GM21529 (cell line): ENCODE data around the gene PRTN3.
"Not testable (repeated sequence)": the region's sequence is repeated elsewhere in the genome, so short reads cannot be mapped to it uniquely, and the experiment has no call there.

Experiments used
- ATAC-seq: cut with Tn5 transposase; IDR thresholded peaks from one replicate; pipeline ENCODE4 v1.9.1; 2021; ENCODE audit not compliant: unreplicated experiment

The PRTN3 gene

DNA sequence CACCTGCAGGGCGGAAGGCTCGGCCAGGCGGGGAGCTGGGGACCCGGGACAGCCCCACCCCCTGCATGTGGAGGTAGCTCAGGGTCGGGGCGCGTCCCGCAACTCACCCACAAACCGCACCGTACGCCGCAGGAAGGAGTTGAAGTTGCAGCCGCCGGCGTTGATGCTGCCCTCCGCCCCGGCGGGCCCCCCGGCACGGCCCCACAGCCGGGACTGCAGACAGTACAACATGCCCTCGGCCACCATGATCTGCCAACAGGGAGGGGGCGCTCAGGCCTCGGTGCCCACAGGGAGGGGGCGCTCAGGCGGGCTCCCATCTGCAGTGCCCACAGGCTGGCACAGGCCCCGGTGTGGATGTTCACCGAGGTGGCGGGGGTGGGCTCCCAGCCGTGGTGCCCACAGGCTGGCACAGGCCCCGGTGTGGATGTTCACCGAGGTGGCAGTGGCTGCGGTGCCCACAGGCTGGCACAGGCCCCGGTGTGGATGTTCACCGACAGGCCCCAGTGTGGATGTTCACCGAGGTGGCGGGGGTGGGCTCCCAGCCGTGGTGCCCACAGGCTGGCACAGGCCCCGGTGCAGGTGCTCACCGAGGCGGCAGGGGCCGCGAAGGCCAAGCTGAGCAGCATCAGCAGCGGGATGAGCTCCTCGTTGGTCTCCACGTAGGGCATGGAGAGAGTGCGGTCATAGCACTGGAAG is 25.6 kb upstream of the PRTN3 start:
- no peak for ATAC-seq

DNA sequence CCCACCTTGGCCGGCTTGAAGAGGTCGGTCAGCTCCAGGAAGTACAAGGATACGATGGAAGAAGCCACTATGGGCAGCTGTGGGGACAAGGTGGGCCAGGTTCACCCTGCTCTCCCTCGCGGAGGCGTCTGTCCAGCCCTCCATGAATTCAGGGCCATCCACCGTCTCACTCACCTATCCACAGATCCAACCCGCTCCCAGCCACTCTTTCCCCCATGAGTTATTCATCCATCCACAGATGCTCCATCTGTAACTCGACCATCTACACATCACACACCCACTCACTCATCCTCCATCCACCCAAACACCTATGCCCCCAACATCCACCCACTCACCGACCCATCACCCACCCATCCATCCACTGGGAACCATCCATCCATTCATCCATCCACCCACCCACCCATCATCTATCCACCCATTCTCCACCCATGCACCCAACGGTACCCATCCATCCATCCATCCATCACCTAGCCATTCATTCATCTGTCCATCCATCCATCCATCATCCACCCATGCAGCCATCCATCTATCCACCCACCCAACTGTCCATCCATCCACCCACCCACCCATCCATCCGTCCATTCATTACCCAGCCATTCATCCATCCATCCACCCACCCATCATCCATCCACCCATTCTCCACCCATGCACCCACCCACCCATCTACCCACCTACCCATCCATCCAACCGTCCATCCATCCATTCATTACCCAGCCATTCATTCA is 24.9 kb upstream of the PRTN3 start:
- ATAC-seq, result no peak

DNA sequence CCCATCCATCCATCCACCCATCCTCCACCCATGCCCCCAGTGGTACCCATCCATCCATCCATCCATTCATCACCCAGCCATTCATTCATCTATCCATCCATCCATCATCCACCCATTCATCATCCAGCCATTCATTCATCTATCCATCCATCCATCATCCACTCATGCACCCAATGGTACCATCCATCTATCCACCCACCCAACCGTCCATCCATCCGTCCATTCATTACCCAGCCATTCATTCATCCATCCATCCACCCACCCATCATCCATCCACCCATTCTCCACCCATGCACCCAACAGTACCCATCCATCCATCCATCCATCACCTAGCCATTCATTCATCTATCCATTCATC is 24.3 kb upstream of the PRTN3 start:
- no peak for ATAC-seq

DNA sequence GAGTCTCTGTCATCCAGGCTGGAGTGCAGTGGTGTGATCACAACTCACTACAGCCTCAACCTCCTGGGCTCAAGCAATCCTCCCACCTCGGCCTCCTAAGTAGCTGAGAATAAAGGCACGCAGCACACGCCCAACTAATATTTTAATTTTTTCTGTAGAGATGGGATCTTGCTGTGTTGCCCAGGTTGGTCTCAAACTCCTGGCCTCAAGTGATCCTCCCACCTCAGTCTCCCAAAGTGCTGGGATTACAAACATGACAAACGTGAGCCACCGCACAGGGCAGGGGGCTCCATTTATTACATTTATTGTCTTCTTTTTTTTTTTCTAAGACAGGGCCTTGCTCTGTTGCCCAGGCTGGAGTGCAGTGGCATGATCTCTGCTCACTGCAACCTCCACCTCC is 20.6 kb upstream of the PRTN3 start:
- not testable (repeated sequence) for ATAC-seq

DNA sequence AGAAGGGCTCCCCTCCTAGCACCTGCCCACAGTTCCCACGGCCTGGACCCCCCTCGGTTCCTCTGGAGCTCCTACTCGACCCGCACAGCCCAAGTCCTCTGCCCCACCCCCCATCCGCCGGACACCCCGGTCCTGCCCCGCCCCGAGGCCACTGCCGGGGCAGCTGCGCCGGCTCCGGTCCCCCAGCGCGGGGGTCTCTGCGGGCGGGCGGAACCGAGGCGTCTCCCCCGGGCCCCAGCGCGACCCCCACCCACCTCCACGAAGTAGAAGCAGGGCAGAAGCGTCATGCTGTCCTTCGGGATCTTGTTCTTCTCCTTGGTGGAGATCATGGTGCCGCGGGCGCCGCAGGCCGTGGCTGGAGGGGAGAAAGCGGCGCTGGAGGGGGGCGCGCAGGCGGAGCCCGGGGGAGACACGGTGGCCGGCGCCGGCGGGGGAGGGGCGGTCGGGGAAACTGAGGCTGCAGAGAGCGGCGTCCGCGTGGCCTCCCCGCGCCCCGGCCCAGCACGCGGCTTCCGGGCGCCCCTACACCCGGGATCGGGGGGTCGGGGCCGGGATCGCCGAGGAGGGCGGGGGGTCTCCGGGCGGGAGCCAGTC is 19.5 kb upstream of the PRTN3 start:
- no peak for ATAC-seq

DNA sequence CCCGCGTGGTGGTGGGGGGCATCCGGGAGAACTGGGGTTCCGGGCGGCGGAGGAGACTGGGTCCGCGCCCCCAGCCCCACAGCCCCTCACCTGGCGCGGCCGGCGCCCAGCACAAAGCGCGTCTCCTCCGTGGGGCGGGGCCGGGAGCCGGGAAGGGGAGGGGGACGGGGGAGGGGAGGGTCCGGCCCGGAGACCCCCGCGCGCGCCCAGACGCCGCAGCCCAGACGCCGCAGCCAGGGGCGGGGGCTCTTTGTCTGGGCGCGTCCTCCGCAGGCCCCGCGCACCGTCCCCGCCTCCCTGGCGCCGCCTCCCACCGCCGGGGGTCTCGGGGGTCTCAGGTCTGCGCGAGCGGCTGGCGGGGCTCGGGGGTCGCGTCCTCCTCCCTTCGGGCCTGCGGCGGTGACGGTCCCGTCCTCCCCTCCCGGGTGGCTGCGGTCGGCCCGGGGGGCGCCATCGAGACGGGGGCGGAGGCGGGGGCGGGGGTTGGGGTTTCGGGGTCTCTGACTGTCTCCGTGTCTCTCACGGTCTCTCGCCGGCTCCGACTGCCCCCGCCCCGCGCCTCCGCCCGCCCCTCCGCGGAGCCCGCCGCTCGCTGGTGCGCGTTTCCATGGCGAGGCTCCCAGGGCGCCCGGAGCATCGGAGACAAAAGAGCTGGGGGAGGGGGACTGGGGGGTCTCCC is 18.8 kb upstream of the PRTN3 start, which contains the start of gene PLPPR3:
PLPPR3 (minus strand) TSS at position 131 of the 679 bp plus-strand sequence. CDS start 396 bp downstream, outside the sequence.
- ATAC-seq, result no peak

GRCh38 chr19:823565-824121 is 17.2 kb upstream of the PRTN3 start:
- no peak for ATAC-seq

DNA sequence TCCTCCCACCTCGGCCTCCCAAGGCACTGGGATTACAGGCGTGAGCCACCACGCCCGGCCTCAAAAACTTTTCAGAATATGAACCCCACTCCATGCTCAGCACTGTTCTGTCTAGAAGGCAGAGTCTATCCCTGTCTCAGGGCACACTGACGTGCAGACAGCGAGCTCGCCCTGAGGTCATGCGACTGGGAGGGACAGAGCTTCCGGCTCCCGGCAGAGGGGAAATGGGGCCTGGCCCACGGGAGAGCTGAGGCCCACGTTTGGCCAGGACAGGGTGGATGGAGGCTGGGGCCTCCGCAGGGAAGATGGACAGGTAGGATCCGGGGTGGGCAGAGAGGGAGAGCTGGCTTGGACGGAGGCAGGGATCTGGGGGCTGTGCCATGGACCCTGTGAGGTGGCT is 15.9 kb upstream of the PRTN3 start:
- ATAC-seq, result no peak

DNA sequence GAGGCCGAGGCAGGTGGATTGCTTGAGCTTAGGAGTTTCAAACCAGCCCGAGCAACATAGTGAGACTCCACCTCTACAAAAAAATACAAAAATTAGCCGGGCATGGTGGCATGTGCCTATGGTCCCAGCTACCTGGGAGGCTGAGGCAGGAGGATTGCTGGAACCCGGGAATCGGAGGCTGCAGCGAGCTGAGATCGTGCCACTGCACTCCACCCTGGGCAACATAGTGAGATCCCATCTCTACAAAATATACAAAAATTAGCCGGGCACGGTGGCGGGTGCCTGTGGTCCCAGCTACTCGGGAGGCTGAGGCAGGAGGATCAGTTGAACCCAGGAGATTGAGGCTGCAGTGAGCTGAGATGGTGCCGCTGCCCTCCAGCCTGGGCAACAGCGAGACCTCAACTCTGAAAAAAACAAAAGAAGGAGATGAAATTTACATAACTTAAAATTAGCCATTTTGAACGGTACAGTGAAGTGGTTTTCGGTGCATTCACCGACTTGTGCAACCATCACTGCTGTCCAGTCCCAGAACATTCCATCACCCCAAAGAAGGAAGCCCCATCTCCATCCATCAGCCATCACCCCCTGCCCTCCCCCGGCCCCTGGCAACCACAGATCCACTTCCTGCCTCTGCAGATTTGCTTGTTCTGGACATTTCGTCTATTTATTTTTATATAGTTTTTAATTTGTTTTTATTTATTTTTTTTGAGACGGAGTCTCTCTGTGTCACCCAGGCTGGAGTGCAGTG is 14.7 kb upstream of the PRTN3 start:
- no peak for ATAC-seq

DNA sequence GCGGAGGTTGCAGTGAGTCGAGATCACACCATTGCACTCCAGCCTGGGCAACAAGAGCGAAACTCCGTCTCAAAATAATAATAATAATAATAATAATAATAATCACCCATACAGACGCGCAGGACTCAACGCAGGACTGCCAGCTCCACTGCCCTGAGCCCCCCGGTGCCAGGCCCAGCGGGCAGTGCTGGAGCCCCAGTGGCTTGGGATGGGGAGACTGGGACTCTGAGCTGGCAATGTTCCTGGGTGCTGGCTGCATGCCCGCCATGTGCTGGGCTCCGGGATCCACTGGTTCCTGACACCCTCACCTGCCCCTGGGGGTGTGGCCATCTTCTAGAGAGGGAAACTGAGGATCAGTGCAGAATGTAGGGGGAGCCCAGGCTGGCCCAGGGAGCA is 13.5 kb upstream of the PRTN3 start:
- no peak for ATAC-seq

- no peak for ATAC-seq
Observed at GRCh38 chr19:827710-828321, 13.0 kb upstream of the PRTN3 start, which contains the start of gene AZU1. AZU1 (plus strand) TSS chr19:827837; CDS start chr19:827847, 10 bp downstream.

DNA sequence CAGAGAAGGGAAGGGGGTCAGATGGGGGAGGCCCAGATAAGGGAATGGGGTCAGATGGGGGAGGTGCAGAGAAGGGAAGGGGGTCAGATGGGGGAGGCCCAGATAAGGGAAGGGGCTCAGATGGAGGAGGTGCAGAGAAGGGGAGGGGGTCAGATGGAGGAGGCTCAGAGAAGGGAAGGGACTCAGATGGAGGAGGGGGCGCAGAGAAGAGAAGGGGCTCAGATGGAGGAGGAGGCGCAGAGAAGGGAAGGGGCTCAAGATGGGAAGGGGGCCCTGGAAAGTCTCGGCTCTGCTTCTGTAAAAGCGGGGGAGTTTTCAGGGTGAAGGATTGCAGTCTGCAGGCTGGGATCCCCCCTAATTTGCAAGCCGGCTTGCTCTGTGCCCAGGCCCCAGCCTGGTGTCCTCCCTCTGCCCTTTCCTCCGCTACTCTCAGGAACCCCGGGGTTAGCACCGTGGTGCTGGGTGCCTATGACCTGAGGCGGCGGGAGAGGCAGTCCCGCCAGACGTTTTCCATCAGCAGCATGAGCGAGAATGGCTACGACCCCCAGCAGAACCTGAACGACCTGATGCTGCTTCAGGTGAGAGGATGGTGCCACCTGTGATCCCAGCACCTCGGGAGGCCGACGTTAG is 11.6 kb upstream of the PRTN3 start:
- no peak for ATAC-seq

GRCh38 chr19:831407-832369 is 9.1 kb upstream of the PRTN3 start:
- no peak for ATAC-seq

DNA sequence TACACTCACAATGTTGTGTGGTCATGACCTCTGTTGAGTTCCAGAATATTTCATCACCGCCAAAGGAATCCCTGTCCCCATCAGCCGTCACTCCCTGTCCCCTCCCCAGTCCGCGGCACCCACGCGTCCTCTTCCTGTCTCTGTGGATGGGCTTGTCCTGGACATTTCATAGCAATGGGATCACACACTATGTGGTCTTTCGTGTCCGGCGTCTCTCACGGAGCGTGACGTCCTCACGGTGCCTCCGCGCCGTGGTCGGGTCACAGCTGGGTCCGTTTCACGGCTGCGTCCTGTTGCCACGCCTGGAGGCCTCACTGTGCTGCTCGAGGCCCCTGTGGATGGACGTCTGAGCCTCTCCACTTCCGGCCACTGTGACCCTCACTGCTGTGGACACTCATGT is 6.6 kb upstream of the PRTN3 start:
- no peak for ATAC-seq

DNA sequence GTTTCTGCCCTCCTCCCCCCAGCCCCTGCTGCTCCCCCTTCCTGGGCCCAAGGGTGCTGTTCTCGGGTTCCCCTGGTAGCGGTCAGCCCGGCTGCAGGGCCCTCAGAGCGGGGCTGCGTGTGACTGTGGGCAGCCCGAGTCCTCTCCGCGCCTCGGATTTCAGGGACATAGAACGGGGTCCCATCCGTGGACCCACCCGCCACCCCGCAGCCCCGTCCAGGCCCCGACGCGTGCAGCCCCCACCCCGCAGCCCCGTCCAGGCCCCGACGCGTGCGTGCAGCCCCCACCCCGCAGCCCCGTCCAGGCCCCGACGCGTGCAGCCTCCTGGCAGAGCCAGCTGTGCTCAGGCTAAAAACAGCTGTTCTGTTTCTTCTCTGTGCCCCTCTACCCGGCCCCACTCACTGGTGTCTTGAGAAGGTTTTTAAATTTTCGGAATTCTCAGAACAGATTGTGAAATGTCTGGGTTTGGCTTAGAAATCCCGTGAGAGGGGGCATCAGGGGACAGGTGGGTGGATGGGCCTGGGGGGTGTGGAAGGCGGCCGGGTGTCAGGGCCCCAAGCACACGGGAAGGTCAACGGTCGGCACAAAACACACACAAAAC is 5.5 kb upstream of the PRTN3 start:
- ATAC-seq, result no peak

DNA sequence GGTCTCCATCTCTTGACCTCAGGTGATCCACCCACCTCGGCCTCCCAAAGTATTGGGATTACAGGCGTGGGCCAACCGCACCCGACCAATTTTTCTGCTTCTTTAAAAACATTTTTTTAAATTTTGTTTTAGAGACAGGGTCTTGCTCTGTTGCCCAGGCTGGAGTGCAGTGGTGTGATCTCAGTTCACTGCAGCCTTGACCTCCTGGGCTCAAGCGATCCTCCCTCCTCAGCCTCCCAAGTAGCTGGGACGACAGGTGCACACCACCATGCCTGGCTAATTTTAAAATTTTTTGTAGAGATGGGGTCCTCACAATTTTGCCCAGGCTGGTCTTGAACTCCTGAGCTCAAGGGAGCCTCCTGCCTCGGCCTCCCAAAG is 2.0 kb downstream of the PRTN3 start:
- not testable (repeated sequence) for ATAC-seq

DNA sequence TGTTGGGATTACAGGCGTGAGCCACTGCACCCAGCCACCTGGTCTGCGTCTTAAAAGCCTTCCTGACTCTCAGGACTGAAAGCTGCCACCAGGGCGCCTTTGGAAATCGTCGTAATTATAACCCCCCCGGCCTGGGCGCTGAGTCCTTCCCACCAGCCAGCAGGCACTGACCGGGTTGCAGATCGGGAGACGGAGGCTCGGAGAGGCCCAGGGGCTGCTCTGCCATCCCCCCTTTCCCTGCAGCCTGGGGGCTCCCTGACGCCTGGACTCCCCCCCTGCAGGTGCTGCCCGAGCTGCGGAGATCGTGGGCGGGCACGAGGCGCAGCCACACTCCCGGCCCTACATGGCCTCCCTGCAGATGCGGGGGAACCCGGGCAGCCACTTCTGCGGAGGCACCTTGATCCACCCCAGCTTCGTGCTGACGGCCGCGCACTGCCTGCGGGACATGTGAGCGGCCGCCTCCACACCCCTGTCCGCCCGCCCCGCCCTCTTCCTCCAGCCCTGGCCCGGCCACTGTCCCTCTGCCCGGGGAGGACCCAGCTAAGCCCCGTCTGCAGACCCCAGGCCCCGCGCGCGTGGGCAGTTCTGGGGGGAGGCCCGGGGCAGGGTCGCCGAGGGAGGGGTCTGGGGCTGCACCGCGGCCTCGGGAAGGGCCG is 2.5 kb downstream of the PRTN3 start:
- no peak for ATAC-seq
